HCT116 (cell line): ENCODE results near the gene POP5. TPM values are rescaled to one million over a fixed set of nuclear protein-coding genes. Genes with fewer than 3 reads are reported as not detected.
"Not testable (repeated sequence)": the region's sequence is repeated elsewhere in the genome, so short reads cannot be mapped to it uniquely, and the experiment has no call there.

Experiments used
- ATAC-seq: fragments of 200-7000 bp; cut with Tn5 transposase; 2 replicates; pipeline ENCODE4 v1.9.1; 2020; ENCODE audit warnings: mild to moderate bottlenecking, moderate library complexity
- BruUV-seq: library from RNA; stranded (reverse); fragments of 400-500 nt; replicated peaks from 2 replicates; lab custom pipeline; 2021; lab: Mats Ljungman, UMichigan
- CTCF ChIA-PET: fragments of 300-600 bp; sonication (Branson Sonifier 250); formaldehyde crosslinking; loops from one replicate; lab custom pipeline; 2021; ENCODE audit warnings: antibody characterized with exemption; lab: Charles Lee
- POLR2A ChIA-PET: fragments of 300-600, 350-600 bp; sonication (Branson Sonifier 250); formaldehyde crosslinking; loops from one replicate; lab custom pipeline; 2021; ENCODE audit warnings: antibody characterized with exemption; lab: Charles Lee
- RAD21 ChIA-PET, 2 experiments: fragments of 300-600 bp; sonication (Branson Sonifier 250); formaldehyde crosslinking; loops; one replicate each; lab custom pipeline; 2023; ENCODE audit warnings: low total read pairs in 2 of 2; ENCODE audit not compliant: uncharacterized antibody in 2 of 2, unreplicated experiment in 2 of 2, low non-redundant PET in 1 of 2; lab: Charles Lee
- DNase-seq: peaks from one replicate; pipeline ENCODE4 v3.0.0-alpha.2; 2010; ENCODE audit warnings: low read depth, low spot score
- H2AFZ ChIP-seq: fragments of 200-600 bp; shearing (Covaris generic), sonication (generic); 2 replicates; pipeline ENCODE4 v1.6.1; 2017; ENCODE audit warnings: low read depth, mixed run types, mixed read lengths, antibody characterized with exemption, low read length; ENCODE audit not compliant: poor library complexity, severe bottlenecking
- H3K27ac ChIP-seq: 2 replicates; pipeline ENCODE4 v1.5.1; 2012; ENCODE audit warnings: low read depth, low read length
- H3K27me3 ChIP-seq: fragments of 200-600 bp; sonication (generic); 2 replicates; pipeline ENCODE4 v1.6.1; 2016; ENCODE audit warnings: mixed run types, low read length, mixed read lengths; ENCODE audit not compliant: insufficient read depth
- H3K36me3 ChIP-seq, 2 experiments: fragments of 200-500 bp in 1 of 2; fragments of 200-600 bp in 1 of 2; sonication (Bioruptor generic) in 1 of 2; sonication (generic) in 1 of 2; 2 replicates each; pipeline versions ENCODE4 v1.5.1 to v1.6.1; 2014 to 2016; ENCODE audit warnings: low read length in 2 of 2, inconsistent platforms in 1 of 2, mixed read lengths in 1 of 2, mixed run types in 1 of 2; ENCODE audit not compliant: insufficient read depth in 2 of 2, control insufficient read depth in 1 of 2
- H3K4me1 ChIP-seq, 2 experiments: fragments of 200-600 bp in 1 of 2; sonication (generic) in 1 of 2; 2 replicates each; pipeline versions ENCODE4 v1.5.1 to v1.6.1; 2012 to 2017; ENCODE audit warnings: low read length in 2 of 2, inconsistent platforms in 1 of 2, mild to moderate bottlenecking in 1 of 2, mixed read lengths in 1 of 2, mixed run types in 1 of 2, moderate library complexity in 1 of 2; ENCODE audit not compliant: insufficient read depth in 2 of 2, control insufficient read depth in 1 of 2
- H3K4me2 ChIP-seq: fragments of 200-600 bp; sonication (generic); 2 replicates; pipeline ENCODE4 v1.6.1; 2017; ENCODE audit warnings: mixed run types, low read length, mixed read lengths
- H3K4me3 ChIP-seq, 2 experiments: fragments of 200-600 bp in 1 of 2; sonication (generic) in 1 of 2; replicated peaks in 1 of 2; 2 replicates each; pipeline ENCODE4 v1.5.1; 2011 to 2016; ENCODE audit warnings: low read length in 2 of 2, control low read depth in 1 of 2, low read depth in 1 of 2, mild to moderate bottlenecking in 1 of 2, mixed read lengths in 1 of 2, mixed run types in 1 of 2
- H3K79me2 ChIP-seq: fragments of 200-600 bp; sonication (generic); 2 replicates; pipeline ENCODE4 v1.6.1; 2017; ENCODE audit warnings: mild to moderate bottlenecking, mixed run types, low read length, moderate library complexity, mixed read lengths; ENCODE audit not compliant: insufficient read depth
- H3K9ac ChIP-seq: fragments of 200-600 bp; sonication (generic); 2 replicates; pipeline ENCODE4 v1.6.1; 2016; ENCODE audit warnings: low read length, mixed read lengths
- H3K9me2 ChIP-seq: fragments of 200-600 bp; sonication (generic), shearing (Covaris generic); 2 replicates; pipeline ENCODE4 v1.6.1; 2017; ENCODE audit warnings: mixed run types, mild to moderate bottlenecking, moderate library complexity; ENCODE audit not compliant: insufficient read depth
- H3K9me3 ChIP-seq, 2 experiments: fragments of 200-500 bp in 1 of 2; fragments of 200-600 bp in 1 of 2; sonication (Bioruptor generic) in 1 of 2; sonication (generic) in 1 of 2; 2 replicates each; pipeline ENCODE4 v1.6.1; 2014 to 2017; ENCODE audit warnings: low read length in 2 of 2, mixed read lengths in 2 of 2, inconsistent platforms in 1 of 2, low read depth in 1 of 2, mild to moderate bottlenecking in 1 of 2, mixed run types in 1 of 2, moderate library complexity in 1 of 2; ENCODE audit not compliant: control insufficient read depth in 1 of 2, insufficient read depth in 1 of 2
- H4K20me1 ChIP-seq: fragments of 200-600 bp; sonication (generic), shearing (Covaris generic); 2 replicates; pipeline ENCODE4 v1.6.1; 2017; ENCODE audit warnings: mixed run types, mild to moderate bottlenecking, moderate library complexity; ENCODE audit not compliant: insufficient read depth
- CBX3 ChIP-seq: IDR thresholded peaks from 2 replicates; pipeline ENCODE4 v1.6.1; 2012; ENCODE audit warnings: low read depth
- CTCF ChIP-seq, 3 experiments: fragments of 200-600 bp in 1 of 3; sonication (generic) in 1 of 3; IDR thresholded peaks in 2 of 3; conservative IDR thresholded peaks in 1 of 3; 2 replicates each; pipeline ENCODE4 v1.5.1; 2012 to 2017; ENCODE audit warnings: low read depth in 2 of 3, low read length in 2 of 3, antibody characterized with exemption in 1 of 3, borderline replicate concordance in 1 of 3, control low read depth in 1 of 3, mild to moderate bottlenecking in 1 of 3, mixed read lengths in 1 of 3, mixed run types in 1 of 3, moderate library complexity in 1 of 3; ENCODE audit not compliant: insufficient read depth in 1 of 3
- EGR1 ChIP-seq: IDR thresholded peaks from 2 replicates; pipeline ENCODE4 v1.6.1; 2012; ENCODE audit warnings: low read depth
- ELF1 ChIP-seq: IDR thresholded peaks from 2 replicates; pipeline ENCODE4 v1.6.1; 2012; ENCODE audit warnings: low read depth, borderline replicate concordance
- FOSL1 ChIP-seq: IDR thresholded peaks from 2 replicates; pipeline ENCODE4 v1.6.1; 2012; ENCODE audit warnings: low read depth
- JUND ChIP-seq: IDR thresholded peaks from 2 replicates; pipeline ENCODE4 v1.6.1; 2012
- RAD21 ChIP-seq: IDR thresholded peaks from 2 replicates; pipeline ENCODE4 v1.6.1; 2012; ENCODE audit warnings: low read depth, mild to moderate bottlenecking
- REST ChIP-seq: IDR thresholded peaks from 2 replicates; pipeline ENCODE4 v1.6.1; 2012; ENCODE audit warnings: low read depth
- SP1 ChIP-seq: IDR thresholded peaks from 2 replicates; pipeline ENCODE4 v1.6.1; 2012; ENCODE audit warnings: low read depth
- SRF ChIP-seq: IDR thresholded peaks from 2 replicates; pipeline ENCODE4 v1.6.1; 2012; ENCODE audit warnings: low read depth
- TCF7L2 ChIP-seq: IDR thresholded peaks from 2 replicates; pipeline ENCODE4 v1.7.0; 2011; ENCODE audit warnings: borderline replicate concordance, inconsistent platforms; ENCODE audit not compliant: insufficient read depth, insufficient read length; ENCODE audit errors: extremely low read depth
- YY1 ChIP-seq: IDR thresholded peaks from 2 replicates; pipeline ENCODE4 v1.6.1; 2011; ENCODE audit warnings: low read length, low read depth, moderate library complexity, mild to moderate bottlenecking; ENCODE audit not compliant: insufficient replicate concordance; ENCODE audit errors: extremely low read depth
- intact Hi-C: fragments of 100-400 bp; cut with micrococcal nuclease; formaldehyde crosslinking; loops from 2 replicates; pipeline ENCODE4 v1.10.0; 2022
- total RNA-seq: library from RNA; stranded (reverse); gene quantifications from one replicate; pipeline ENCODE4 v1.2.1, GENCODE V29; 2021; ENCODE audit not compliant: unreplicated experiment

POP5 gene
- total RNA-seq, 1 experiment from 2014 or later = 66.9 TPM

DNA sequence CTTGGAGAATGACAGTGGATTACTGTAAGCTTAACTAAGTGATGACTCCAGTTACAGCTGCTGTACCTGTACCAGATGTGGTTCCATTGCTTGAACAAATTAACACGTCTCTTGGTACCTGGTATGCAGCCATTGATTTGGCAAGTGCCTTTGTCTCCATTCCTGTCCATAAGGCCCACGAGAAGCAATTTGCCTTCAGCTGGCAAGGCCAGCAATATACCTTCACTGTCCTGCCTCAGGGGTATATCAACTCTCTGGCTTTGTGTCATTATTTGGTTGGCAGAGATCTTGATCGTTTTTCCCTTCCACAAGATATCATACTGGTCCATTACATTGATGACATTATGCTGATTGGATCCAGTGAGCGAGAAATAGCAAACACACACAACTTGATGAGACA lies 29.4 kb upstream of the POP5 start:
- Histone ChIP-seq H3K27ac (no peak overlapping the region), H3K9ac (no peak overlapping the region), H3K9me3 (no peaks in the 10 kb centered on the region), H2AFZ (no peak overlapping the region), H3K4me2 (no peak overlapping the region), H3K36me3 (no peaks in the 10 kb centered on the region), H3K4me3 (no peak overlapping the region), H4K20me1 (no peaks in the 10 kb centered on the region), H3K9me2 (no peaks in the 10 kb centered on the region), H3K79me2 (no peaks in the 10 kb centered on the region), H3K27me3 (no peaks in the 10 kb centered on the region), H3K4me1 (no peaks in the 10 kb centered on the region)
- POLR2A ChIA-PET = no interaction called here
- TF ChIP-seq FOSL1 = no peak
- no peak for TF ChIP-seq TCF7L2
- no peak for TF ChIP-seq ELF1
- no peak for TF ChIP-seq SRF
- no peak for TF ChIP-seq CBX3
- TF ChIP-seq JUND = no peak
- TF ChIP-seq YY1 = no peak
- TF ChIP-seq EGR1 = no peak
- no peak for TF ChIP-seq SP1
- no peak for TF ChIP-seq RAD21
- TF ChIP-seq CTCF (IDR thresholded peaks at IDR 0.05 in 2 of 3, conservative IDR thresholded peaks at IDR 0.05 in 1 of 3; ENCODE audit: borderline replicate concordance in 1 of 3, insufficient read depth in 1 of 3, low read depth in 2 of 3, low read length in 2 of 3) = no peak
- no peak for TF ChIP-seq REST
- no peak for DNase-seq
- RAD21 ChIA-PET = no interaction called here
- BruUV-seq = no TSS peak
- intact Hi-C loops = no loop called here
- no peak for ATAC-seq
- CTCF ChIA-PET = no interaction called here

- ChIA-PET POLR2A (interaction anchor here (1.1 kb wide), 1 partner anchor 21 kb away, joined by 4 read pairs; the partner anchor contains the start of gene POP5), RAD21 (interaction anchor here in 1 of 2 experiments (0.7 kb wide), 1 partner anchor 11 kb away, joined by 4 read pairs; no protein-coding TSS in a partner anchor)
Measured at GRCh38 chr12:120602416-120602815, 21.2 kb upstream of the POP5 start.

More at GRCh38 chr12:120602416-120602815, 21.2 kb upstream of the POP5 start:
- H3K9me3 ChIP-seq, H3K36me3 ChIP-seq, intact Hi-C loops, H3K9ac ChIP-seq, H3K27me3 ChIP-seq, H3K79me2 ChIP-seq, ATAC-seq, DNase-seq, H3K4me2 ChIP-seq, H3K4me3 ChIP-seq, BruUV-seq, H3K27ac ChIP-seq, H3K9me2 ChIP-seq, H4K20me1 ChIP-seq, H2AFZ ChIP-seq, CTCF ChIA-PET: not testable (repeated sequence)
- peaks cover 5 to 10% of the 10 kb centered on the region in 2 experiments for H3K4me1 ChIP-seq
